IgD-negative memory B cell (primary cell): Measurements from ENCODE around the gene ZNF770. TPM values are rescaled to one million over a fixed set of nuclear protein-coding genes. Genes with fewer than 3 reads are reported as not detected.

Experiments
- H3K27ac Mint-ChIP-seq, 3 donors: one replicate each; pipeline ENCODE4 v1.8.0; 2020 to 2022; ENCODE audit warnings: mild to moderate bottlenecking in 3 of 3, mixed read lengths in 3 of 3, moderate library complexity in 1 of 3
- H3K27me3 Mint-ChIP-seq: one replicate; pipeline ENCODE4 v1.8.0; 2021; ENCODE audit warnings: mixed read lengths
- H3K36me3 Mint-ChIP-seq: one replicate; pipeline ENCODE4 v1.8.0; 2020; ENCODE audit warnings: mild to moderate bottlenecking, mixed read lengths
- H3K4me1 Mint-ChIP-seq, 3 donors: one replicate each; pipeline ENCODE4 v1.8.0; 2020 to 2022; ENCODE audit warnings: mixed read lengths in 3 of 3, mild to moderate bottlenecking in 1 of 3
- H3K4me3 Mint-ChIP-seq, 4 donors: one replicate each; pipeline ENCODE4 v1.8.0; 2020 to 2022; ENCODE audit warnings: mild to moderate bottlenecking in 4 of 4, mixed read lengths in 4 of 4, moderate library complexity in 3 of 4
- H3K9me3 Mint-ChIP-seq, 3 donors: one replicate each; pipeline ENCODE4 v1.8.0; 2020 to 2021; ENCODE audit warnings: mixed read lengths in 3 of 3, mild to moderate bottlenecking in 1 of 3
- polyA plus RNA-seq: library from polyadenylated mRNA; unstranded; fragments of 300-500 nt; fragmentation: Illumina TruSeq; gene quantifications from one replicate; pipeline ENCODE4 v1.2.3, GENCODE V29; 2021

ZNF770 gene
- polyA plus RNA-seq, result 105 TPM

GRCh38 chr15:34988027-34988902 is at the start of gene ZNF770:
Gene ZNF770, minus strand, starts transcription at chr15:34988287. Its CDS starts 4,853 bp downstream, at chr15:34983434.
- H3K4me3 Mint-ChIP-seq, result peak within 1 kb of the TSS; percentile 97 to 99 (median 99)
- H3K9me3 Mint-ChIP-seq, result no peaks in the 10 kb centered on the region
- peak within 1 kb of the TSS; percentile 98 to 100 (median 99) for H3K27ac Mint-ChIP-seq
- H3K4me1 Mint-ChIP-seq, result peaks cover 6 to 34% (median 27%) of the 10 kb centered on the region in 3 donors
- peaks cover 2% of the 10 kb centered on the region for H3K36me3 Mint-ChIP-seq
- H3K27me3 Mint-ChIP-seq, result no peaks in the 10 kb centered on the region

GRCh38 chr15:35028235-35028984 is 40.3 kb upstream of the ZNF770 start:
- H3K27me3 Mint-ChIP-seq, result no peaks in the 10 kb centered on the region
- H3K36me3 Mint-ChIP-seq, result no peaks in the 10 kb centered on the region
- H3K9me3 Mint-ChIP-seq, result no peaks in the 10 kb centered on the region
- no peak overlapping the region for H3K27ac Mint-ChIP-seq
- no peaks in the 10 kb centered on the region for H3K4me1 Mint-ChIP-seq
- H3K4me3 Mint-ChIP-seq, result no peak overlapping the region

GRCh38 chr15:35023804-35024203 is 35.7 kb upstream of the ZNF770 start:
- H3K4me3 Mint-ChIP-seq, result no peak overlapping the region
- H3K27me3 Mint-ChIP-seq, result peaks cover 4% of the 10 kb centered on the region
- peaks cover 0 to 2% (median 0%) of the 10 kb centered on the region in 3 donors for H3K9me3 Mint-ChIP-seq
- H3K4me1 Mint-ChIP-seq, result peaks cover 0 to 3% (median 0%) of the 10 kb centered on the region in 3 donors
- peaks cover 1% of the 10 kb centered on the region for H3K36me3 Mint-ChIP-seq
- H3K27ac Mint-ChIP-seq, result no peak overlapping the region

GRCh38 chr15:35020974-35021373 is 32.9 kb upstream of the ZNF770 start:
- no peak overlapping the region for H3K27ac Mint-ChIP-seq
- peaks cover 1% of the 10 kb centered on the region for H3K36me3 Mint-ChIP-seq
- H3K4me3 Mint-ChIP-seq, result no peak overlapping the region
- peaks cover 0 to 2% (median 0%) of the 10 kb centered on the region in 3 donors for H3K9me3 Mint-ChIP-seq
- peaks cover 0 to 3% (median 0%) of the 10 kb centered on the region in 3 donors for H3K4me1 Mint-ChIP-seq
- H3K27me3 Mint-ChIP-seq, result peaks cover 4% of the 10 kb centered on the region

- peaks cover 1% of the 10 kb centered on the region for H3K36me3 Mint-ChIP-seq
- H3K9me3 Mint-ChIP-seq, result peaks cover 0 to 2% (median 0%) of the 10 kb centered on the region in 3 donors
- H3K4me3 Mint-ChIP-seq, result no peak overlapping the region
- H3K27me3 Mint-ChIP-seq, result peaks cover 4% of the 10 kb centered on the region
- peaks cover 0 to 3% (median 0%) of the 10 kb centered on the region in 3 donors for H3K4me1 Mint-ChIP-seq
- peak overlapping the region in 1 of 3 donors; percentile 23 for H3K27ac Mint-ChIP-seq
These were observed 31.6 kb upstream of the ZNF770 start for GRCh38 chr15:35019404-35020327.

GRCh38 chr15:35014241-35014640 is 26.2 kb upstream of the ZNF770 start:
- no peaks in the 10 kb centered on the region for H3K9me3 Mint-ChIP-seq
- no peak overlapping the region for H3K27ac Mint-ChIP-seq
- no peaks in the 10 kb centered on the region for H3K36me3 Mint-ChIP-seq
- H3K4me3 Mint-ChIP-seq, result no peak overlapping the region
- peaks cover 2% of the 10 kb centered on the region for H3K27me3 Mint-ChIP-seq
- H3K4me1 Mint-ChIP-seq, result no peaks in the 10 kb centered on the region

- H3K9me3 Mint-ChIP-seq, result no peaks in the 10 kb centered on the region
- H3K4me1 Mint-ChIP-seq, result no peaks in the 10 kb centered on the region
- no peaks in the 10 kb centered on the region for H3K36me3 Mint-ChIP-seq
- peaks cover 2% of the 10 kb centered on the region for H3K27me3 Mint-ChIP-seq
- H3K27ac Mint-ChIP-seq, result no peak overlapping the region
- no peak overlapping the region for H3K4me3 Mint-ChIP-seq
These were observed 25.3 kb upstream of the ZNF770 start for GRCh38 chr15:35013370-35013769.

GRCh38 chr15:35007397-35007796 is 19.3 kb upstream of the ZNF770 start:
- Mint-ChIP-seq H3K9me3 (no peaks in the 10 kb centered on the region), H3K4me1 (no peaks in the 10 kb centered on the region), H3K36me3 (peaks cover 6% of the 10 kb centered on the region), H3K27ac (no peak overlapping the region), H3K27me3 (no peaks in the 10 kb centered on the region), H3K4me3 (no peak overlapping the region)

- no peaks in the 10 kb centered on the region for H3K9me3 Mint-ChIP-seq
- peaks cover 6% of the 10 kb centered on the region for H3K36me3 Mint-ChIP-seq
- no peak overlapping the region for H3K27ac Mint-ChIP-seq
- no peaks in the 10 kb centered on the region for H3K27me3 Mint-ChIP-seq
- H3K4me1 Mint-ChIP-seq, result no peaks in the 10 kb centered on the region
- no peak overlapping the region for H3K4me3 Mint-ChIP-seq
These were observed 17.8 kb upstream of the ZNF770 start for GRCh38 chr15:35005933-35006332.

GRCh38 chr15:35003928-35004327 is 15.8 kb upstream of the ZNF770 start:
- H3K4me3 Mint-ChIP-seq, result no peak overlapping the region
- H3K27me3 Mint-ChIP-seq, result no peaks in the 10 kb centered on the region
- no peaks in the 10 kb centered on the region for H3K9me3 Mint-ChIP-seq
- peaks cover 6% of the 10 kb centered on the region for H3K36me3 Mint-ChIP-seq
- no peaks in the 10 kb centered on the region for H3K4me1 Mint-ChIP-seq
- H3K27ac Mint-ChIP-seq, result no peak overlapping the region

- Mint-ChIP-seq H3K4me1 (no peaks in the 10 kb centered on the region), H3K27me3 (no peaks in the 10 kb centered on the region)
These were observed 12.4 kb upstream of the ZNF770 start for GRCh38 chr15:35000511-35000910.

GRCh38 chr15:34999906-35000305 is 11.8 kb upstream of the ZNF770 start:
- Mint-ChIP-seq H3K4me1 (no peaks in the 10 kb centered on the region), H3K9me3 (no peaks in the 10 kb centered on the region), H3K27ac (no peak overlapping the region), H3K27me3 (no peaks in the 10 kb centered on the region), H3K4me3 (no peak overlapping the region), H3K36me3 (peaks cover 1% of the 10 kb centered on the region)

More at GRCh38 chr15:35000511-35000910, 12.4 kb upstream of the ZNF770 start:
- Mint-ChIP-seq H3K9me3 (no peaks in the 10 kb centered on the region), H3K27ac (no peak overlapping the region), H3K4me3 (no peak overlapping the region), H3K36me3 (peaks cover 1% of the 10 kb centered on the region)

- Mint-ChIP-seq H3K36me3 (peaks cover 2% of the 10 kb centered on the region), H3K4me1 (peaks cover 0 to 5% (median 4%) of the 10 kb centered on the region in 3 donors), H3K9me3 (no peaks in the 10 kb centered on the region), H3K4me3 (no peak overlapping the region), H3K27me3 (no peaks in the 10 kb centered on the region), H3K27ac (no peak overlapping the region)
These were observed 6.8 kb upstream of the ZNF770 start for GRCh38 chr15:34994925-34995324.

GRCh38 chr15:34993877-34994276 is 5.8 kb upstream of the ZNF770 start:
- Mint-ChIP-seq H3K4me1 (peaks cover 0 to 12% (median 9%) of the 10 kb centered on the region in 3 donors), H3K4me3 (no peak overlapping the region), H3K27ac (no peak overlapping the region), H3K36me3 (peaks cover 2% of the 10 kb centered on the region), H3K9me3 (no peaks in the 10 kb centered on the region), H3K27me3 (no peaks in the 10 kb centered on the region)
